DOHH2 (cell line): ENCODE data around the gene PCSK5.

Experiments
- EZH2phosphoT487 ChIP-seq: fragments of 200-600 bp; sonication (generic); IDR thresholded peaks from 2 replicates; pipeline ENCODE4 v1.6.1; 2017; ENCODE audit warnings: borderline replicate concordance, mild to moderate bottlenecking, antibody characterized with exemption, low read length, moderate library complexity, mixed read lengths
- TF ChIP-seq, protein P1 (sequence below): fragments of 200-600 bp; sonication (generic); IDR thresholded peaks from one replicate; pipeline ENCODE4 v1.5.1; 2014; ENCODE audit warnings: antibody characterized with exemption, mild to moderate bottlenecking, low read depth, low read length; ENCODE audit not compliant: poor library complexity, severe bottlenecking

GRCh38 chr9:76032038-76032796 lies 141.7 kb downstream of the PCSK5 start:
- TF ChIP-seq, protein P1, sequence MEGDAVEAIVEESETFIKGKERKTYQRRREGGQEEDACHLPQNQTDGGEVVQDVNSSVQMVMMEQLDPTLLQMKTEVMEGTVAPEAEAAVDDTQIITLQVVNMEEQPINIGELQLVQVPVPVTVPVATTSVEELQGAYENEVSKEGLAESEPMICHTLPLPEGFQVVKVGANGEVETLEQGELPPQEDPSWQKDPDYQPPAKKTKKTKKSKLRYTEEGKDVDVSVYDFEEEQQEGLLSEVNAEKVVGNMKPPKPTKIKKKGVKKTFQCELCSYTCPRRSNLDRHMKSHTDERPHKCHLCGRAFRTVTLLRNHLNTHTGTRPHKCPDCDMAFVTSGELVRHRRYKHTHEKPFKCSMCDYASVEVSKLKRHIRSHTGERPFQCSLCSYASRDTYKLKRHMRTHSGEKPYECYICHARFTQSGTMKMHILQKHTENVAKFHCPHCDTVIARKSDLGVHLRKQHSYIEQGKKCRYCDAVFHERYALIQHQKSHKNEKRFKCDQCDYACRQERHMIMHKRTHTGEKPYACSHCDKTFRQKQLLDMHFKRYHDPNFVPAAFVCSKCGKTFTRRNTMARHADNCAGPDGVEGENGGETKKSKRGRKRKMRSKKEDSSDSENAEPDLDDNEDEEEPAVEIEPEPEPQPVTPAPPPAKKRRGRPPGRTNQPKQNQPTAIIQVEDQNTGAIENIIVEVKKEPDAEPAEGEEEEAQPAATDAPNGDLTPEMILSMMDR = no peak
- no peak for TF ChIP-seq EZH2phosphoT487
